Endothelial cell of umbilical vein (primary cell): Measurements from ENCODE around the gene FNDC5. TPM values are rescaled to one million over a fixed set of nuclear protein-coding genes. Genes with fewer than 3 reads are reported as not detected.

Source experiments
- BruUV-seq: library from RNA; stranded (reverse); fragments of 400-500 nt; replicated peaks from 2 replicates; lab custom pipeline; 2021; lab: Mats Ljungman, UMichigan
- CTCF ChIA-PET: fragments of 300-600, 350-600 bp; sonication (Branson Sonifier 250); formaldehyde crosslinking; loops from one replicate; lab custom pipeline; 2021; ENCODE audit warnings: antibody characterized with exemption, inconsistent platforms; lab: Charles Lee
- POLR2A ChIA-PET: fragments of 300-600, 350-600 bp; sonication (Branson Sonifier 250); formaldehyde crosslinking; loops from one replicate; lab custom pipeline; 2021; ENCODE audit warnings: antibody characterized with exemption, inconsistent platforms; lab: Charles Lee
- DNase-seq: peaks from one replicate; pipeline ENCODE4 v3.0.0-alpha.2; 2011; ENCODE audit warnings: low read depth, low spot score
- FAIRE-seq: peaks from 2 replicates; lab custom pipeline; 2011; peaks lifted over from hg19 to GRCh38; lab: Jason Lieb, UNC
- H2AFZ ChIP-seq: 2 replicates; pipeline ENCODE4 v1.6.0; 2012; ENCODE audit warnings: low read depth, low read length, control low read depth, inconsistent platforms
- H3K27ac ChIP-seq: 2 replicates; pipeline ENCODE4 v1.5.1; 2011; ENCODE audit warnings: low read depth, mild to moderate bottlenecking, control low read depth, low read length, moderate library complexity; ENCODE audit not compliant: insufficient read depth
- H3K27me3 ChIP-seq, 2 experiments: 2 replicates each; pipeline versions ENCODE4 v1.6.0 to v1.6.1; 2011; ENCODE audit warnings: low read length in 2 of 2, mixed read lengths in 1 of 2; ENCODE audit not compliant: control insufficient read depth in 2 of 2, insufficient read depth in 2 of 2
- H3K36me3 ChIP-seq, 2 experiments: 2 replicates in 1 of 2; 3 replicates in 1 of 2; pipeline ENCODE4 v1.5.1; 2011; ENCODE audit warnings: low read length in 2 of 2, mild to moderate bottlenecking in 1 of 2, moderate library complexity in 1 of 2; ENCODE audit not compliant: control insufficient read depth in 2 of 2, insufficient read depth in 2 of 2; ENCODE audit errors: extremely low read depth in 1 of 2
- H3K4me1 ChIP-seq: 3 replicates; pipeline ENCODE4 v1.5.1; 2011; ENCODE audit warnings: mild to moderate bottlenecking, low read length; ENCODE audit not compliant: control insufficient read depth, insufficient read depth; ENCODE audit errors: extremely low read depth
- H3K4me2 ChIP-seq: 2 replicates; pipeline ENCODE4 v1.6.1; 2011; ENCODE audit warnings: low read length, control low read depth, mixed read lengths; ENCODE audit not compliant: insufficient read depth
- H3K4me3 ChIP-seq, 3 experiments: fragments of 200-600 bp in 1 of 3; sonication (generic), shearing (Covaris generic) in 1 of 3; replicated peaks in 1 of 3; 2 replicates each; pipeline ENCODE4 v1.5.1; 2011 to 2016; ENCODE audit warnings: control low read depth in 3 of 3, low read length in 3 of 3, mild to moderate bottlenecking in 2 of 3, inconsistent platforms in 1 of 3, low read depth in 1 of 3, moderate library complexity in 1 of 3; ENCODE audit not compliant: insufficient read depth in 1 of 3
- H3K79me2 ChIP-seq: 2 replicates; pipeline ENCODE4 v1.6.0; 2012; ENCODE audit warnings: low read length, inconsistent platforms; ENCODE audit not compliant: control insufficient read depth, insufficient read depth
- H3K9ac ChIP-seq: replicated peaks from 2 replicates; pipeline ENCODE3; 2011; ENCODE audit warnings: low read length, control low read depth; ENCODE audit not compliant: insufficient read depth; ENCODE audit errors: extremely low read depth
- H3K9me1 ChIP-seq: replicated peaks from 3 replicates; pipeline ENCODE4 v1.6.0; 2011; ENCODE audit warnings: mild to moderate bottlenecking, low read length; ENCODE audit not compliant: control insufficient read depth, insufficient read depth; ENCODE audit errors: extremely low read depth
- H3K9me3 ChIP-seq: replicated peaks from 2 replicates; pipeline ENCODE4 v1.5.1; 2012; ENCODE audit warnings: low read length, inconsistent platforms; ENCODE audit not compliant: control insufficient read depth, insufficient read depth
- H4K20me1 ChIP-seq: replicated peaks from 2 replicates; pipeline ENCODE3; 2011; ENCODE audit warnings: mild to moderate bottlenecking, low read length; ENCODE audit not compliant: control insufficient read depth, insufficient read depth; ENCODE audit errors: extremely low read depth
- CTCF ChIP-seq, 2 donors: IDR thresholded peaks; 1 replicate in 1 of 2; 2 replicates in 1 of 2; pipeline ENCODE4 v1.5.1; 2011; ENCODE audit warnings: low read length in 2 of 2, mild to moderate bottlenecking in 2 of 2, moderate library complexity in 2 of 2, control low read depth in 1 of 2, inconsistent platforms in 1 of 2, low read depth in 1 of 2; ENCODE audit not compliant: insufficient read depth in 1 of 2; ENCODE audit errors: extremely low read depth in 1 of 2
- EZH2 ChIP-seq: IDR thresholded peaks from 2 replicates; pipeline ENCODE4 v1.6.1; 2012; ENCODE audit warnings: borderline replicate concordance, low read depth, mild to moderate bottlenecking, moderate library complexity, low read length, inconsistent platforms; ENCODE audit not compliant: severe bottlenecking
- FOS ChIP-seq: IDR thresholded peaks from 2 replicates; pipeline ENCODE4 v1.6.1; 2011; ENCODE audit warnings: mild to moderate bottlenecking, low read length, moderate library complexity, borderline replicate concordance; ENCODE audit not compliant: insufficient read depth
- GATA2 ChIP-seq: IDR thresholded peaks from 2 replicates; pipeline ENCODE4 v1.7.0; 2011; ENCODE audit warnings: low read depth, mild to moderate bottlenecking, moderate library complexity, mixed read lengths, low read length; ENCODE audit not compliant: insufficient read length, insufficient read depth
- JUN ChIP-seq: IDR thresholded peaks from 2 replicates; pipeline ENCODE4 v1.6.1; 2011; ENCODE audit warnings: borderline replicate concordance, low read depth; ENCODE audit not compliant: insufficient read length, insufficient read depth
- MAX ChIP-seq: IDR thresholded peaks from 2 replicates; pipeline ENCODE4 v1.6.1; 2011; ENCODE audit not compliant: insufficient read depth, insufficient read length
- MYC ChIP-seq: IDR thresholded peaks from one replicate; pipeline ENCODE4 v1.6.1; 2011; ENCODE audit warnings: mild to moderate bottlenecking, low read depth, low read length
- POLR2A ChIP-seq: IDR thresholded peaks from 2 replicates; pipeline ENCODE4 v1.6.1; 2012; ENCODE audit warnings: low read depth, mild to moderate bottlenecking, control low read depth, low read length
- POLR2AphosphoS5 ChIP-seq: IDR thresholded peaks from 2 replicates; pipeline ENCODE4 v1.6.1; 2012; ENCODE audit warnings: low read depth, mild to moderate bottlenecking, control low read depth, low read length, moderate library complexity; ENCODE audit not compliant: insufficient read depth
- dilution Hi-C: fragments of 300-500 bp; cut with MboI; formaldehyde crosslinking; loops from one replicate; pipeline ENCODE4 v1.15.0; 2019; ENCODE audit warnings: low sequenced_read_pairs; ENCODE audit not compliant: extremely low pct_ligation_motif_present
- intact Hi-C: fragments of 100-400 bp; cut with micrococcal nuclease; formaldehyde crosslinking; loops from one replicate; pipeline ENCODE4 v1.10.0; 2022
- polyA plus RNA-seq, 4 experiments: library from polyadenylated mRNA; depleted of rRNA in 3 of 4; stranded (reverse) in 3 of 4; unstranded in 1 of 4; fragments of >200 nt; gene quantifications; 2 replicates each; pipeline versions ENCODE4 v1.2.1 to v1.2.3, GENCODE V29; 2011 to 2012; ENCODE audit warnings: missing spikeins in 1 of 4
- total RNA-seq: library from RNA; stranded (reverse); gene quantifications from 2 replicates; pipeline ENCODE4 v1.2.3, GENCODE V29; 2021

FNDC5 gene
- total and polyA plus RNA-seq, 2 donors (not counting 3 experiments of a cell fraction or from before 2014, with no cell fraction given), result 0.14 to 0.64 TPM

GRCh38 chr1:32885676-32886003 lies 14.9 kb upstream of the FNDC5 start:
- no peaks in the 10 kb centered on the region for H3K9me3 ChIP-seq
- DNase-seq (no peak), FAIRE-seq (no peak)
- no peaks in the 10 kb centered on the region for H4K20me1 ChIP-seq
- no peak for TF ChIP-seq MYC
- TF ChIP-seq MAX, result no peak
- no peak for TF ChIP-seq EZH2
- no peak for TF ChIP-seq POLR2A
- H3K4me1 ChIP-seq, result no peaks in the 10 kb centered on the region
- H2AFZ ChIP-seq, result no peak overlapping the region
- no peaks in the 10 kb centered on the region for H3K9me1 ChIP-seq
- dilution Hi-C loops (no loop called here), intact Hi-C loops (no loop called here)
- no TSS peak for BruUV-seq
- H3K4me3 ChIP-seq, result no peak overlapping the region
- H3K4me2 ChIP-seq, result no peak overlapping the region
- CTCF ChIA-PET, result interaction anchor here (1.2 to 2.0 kb wide), 3 partner anchors 10 to 171 kb away, joined by 3 to 10 read pairs (median 3); no protein-coding TSS in a partner anchor
- no peak overlapping the region for H3K27ac ChIP-seq
- H3K9ac ChIP-seq, result no peak overlapping the region
- no peaks in the 10 kb centered on the region for H3K79me2 ChIP-seq
- POLR2A ChIA-PET, result no interaction called here
- H3K27me3 ChIP-seq, result peaks cover 13 to 16% of the 10 kb centered on the region in 2 experiments
- no peaks in the 10 kb centered on the region for H3K36me3 ChIP-seq

- TF ChIP-seq MAX, result no peak
- no peak for TF ChIP-seq FOS
- TF ChIP-seq GATA2, result no peak
- TF ChIP-seq JUN, result no peak
- no peak for TF ChIP-seq POLR2AphosphoS5
- no peak for TF ChIP-seq CTCF (IDR thresholded peaks at IDR 0.05; ENCODE audit: extremely low read depth in 1 of 2, insufficient read depth in 1 of 2, low read depth in 1 of 2, low read length in 2 of 2)
- TF ChIP-seq POLR2A, result no peak
- TF ChIP-seq EZH2, result no peak
- TF ChIP-seq MYC, result no peak
- no peak overlapping the region for H3K27ac ChIP-seq
- no peak overlapping the region for H3K4me3 ChIP-seq
- dilution Hi-C loops (no loop called here), intact Hi-C loops (no loop called here)
- H3K79me2 ChIP-seq, result no peaks in the 10 kb centered on the region
- H2AFZ ChIP-seq, result no peak overlapping the region
- no peaks in the 10 kb centered on the region for H4K20me1 ChIP-seq
- DNase-seq (no peak), FAIRE-seq (no peak)
- no peaks in the 10 kb centered on the region for H3K4me1 ChIP-seq
- BruUV-seq, result no TSS peak
- no peaks in the 10 kb centered on the region for H3K9me3 ChIP-seq
- H3K4me2 ChIP-seq, result no peak overlapping the region
- H3K9me1 ChIP-seq, result no peaks in the 10 kb centered on the region
- no peak overlapping the region for H3K9ac ChIP-seq
- H3K36me3 ChIP-seq, result no peaks in the 10 kb centered on the region
- POLR2A ChIA-PET, result no interaction called here
- peaks cover 13 to 15% of the 10 kb centered on the region in 2 experiments for H3K27me3 ChIP-seq
- CTCF ChIA-PET, result interaction anchor here (1.2 to 2.0 kb wide), 3 partner anchors 9 to 172 kb away, joined by 3 to 10 read pairs (median 3); no protein-coding TSS in a partner anchor
These were observed 14.0 kb upstream of the FNDC5 start for GRCh38 chr1:32884726-32885125.
